GM18519 (cell line): ENCODE data around the gene TCF12.
"Not testable (repeated sequence)": the region's sequence is repeated elsewhere in the genome, so short reads cannot be mapped to it uniquely, and the experiment has no call there.

Experiments
- ATAC-seq: cut with Tn5 transposase; IDR thresholded peaks from one replicate; pipeline ENCODE4 v1.9.1; 2021; ENCODE audit warnings: mild to moderate bottlenecking, moderate library complexity; ENCODE audit not compliant: unreplicated experiment, low FRiP score

The TCF12 gene

GRCh38 chr15:57118013-57118799 lies 199.8 kb downstream of the TCF12 start:
- no peak for ATAC-seq

- ATAC-seq, result no peak
Measured at GRCh38 chr15:57122080-57122840, 203.8 kb downstream of the TCF12 start.

- no peak for ATAC-seq
Measured at GRCh38 chr15:57124036-57124435, 205.6 kb downstream of the TCF12 start.

GRCh38 chr15:57129064-57129463 lies 210.6 kb downstream of the TCF12 start:
- no peak for ATAC-seq

GRCh38 chr15:57130956-57131355 lies 212.5 kb downstream of the TCF12 start:
- no peak for ATAC-seq

- ATAC-seq, result no peak
Measured at GRCh38 chr15:57133127-57133968, 214.9 kb downstream of the TCF12 start.

- ATAC-seq, result no peak
Measured at GRCh38 chr15:57134071-57134605, 215.7 kb downstream of the TCF12 start.

- ATAC-seq, result no peak
Measured at GRCh38 chr15:57134851-57135250, 216.4 kb downstream of the TCF12 start.

- no peak for ATAC-seq
Measured at GRCh38 chr15:57135800-57136199, 217.4 kb downstream of the TCF12 start.

GRCh38 chr15:57138349-57138788 lies 219.9 kb downstream of the TCF12 start:
- ATAC-seq, result no peak

GRCh38 chr15:57143511-57144078 lies 225.2 kb downstream of the TCF12 start:
- ATAC-seq, result no peak

GRCh38 chr15:57144448-57144847 lies 226.0 kb downstream of the TCF12 start:
- ATAC-seq, result no peak

- no peak for ATAC-seq
Measured at GRCh38 chr15:57146506-57147201, 228.2 kb downstream of the TCF12 start.

GRCh38 chr15:57147621-57148020 lies 229.2 kb downstream of the TCF12 start:
- no peak for ATAC-seq

GRCh38 chr15:57148262-57148661 lies 229.8 kb downstream of the TCF12 start:
- no peak for ATAC-seq

GRCh38 chr15:57149196-57149595 lies 230.8 kb downstream of the TCF12 start:
- ATAC-seq, result no peak

GRCh38 chr15:57150066-57150865 lies 231.8 kb downstream of the TCF12 start:
- ATAC-seq, result no peak

- not testable (repeated sequence) for ATAC-seq
Measured at GRCh38 chr15:57150866-57151203, 232.4 kb downstream of the TCF12 start.

GRCh38 chr15:57152133-57152532 lies 233.7 kb downstream of the TCF12 start:
- ATAC-seq, result no peak
